CD4-positive, alpha-beta T cell treated with Interleukin-17A for 1 hour (primary cell): ENCODE data around the gene CYSTM1.

ENCODE experiments used
- DNase-seq: peaks from one replicate; pipeline ENCODE4 v3.0.0-alpha.2; 2020

CYSTM1 gene

GRCh38 chr5:140215276-140215675, 40.3 kb downstream of the CYSTM1 start:
- no peak for DNase-seq

DNA sequence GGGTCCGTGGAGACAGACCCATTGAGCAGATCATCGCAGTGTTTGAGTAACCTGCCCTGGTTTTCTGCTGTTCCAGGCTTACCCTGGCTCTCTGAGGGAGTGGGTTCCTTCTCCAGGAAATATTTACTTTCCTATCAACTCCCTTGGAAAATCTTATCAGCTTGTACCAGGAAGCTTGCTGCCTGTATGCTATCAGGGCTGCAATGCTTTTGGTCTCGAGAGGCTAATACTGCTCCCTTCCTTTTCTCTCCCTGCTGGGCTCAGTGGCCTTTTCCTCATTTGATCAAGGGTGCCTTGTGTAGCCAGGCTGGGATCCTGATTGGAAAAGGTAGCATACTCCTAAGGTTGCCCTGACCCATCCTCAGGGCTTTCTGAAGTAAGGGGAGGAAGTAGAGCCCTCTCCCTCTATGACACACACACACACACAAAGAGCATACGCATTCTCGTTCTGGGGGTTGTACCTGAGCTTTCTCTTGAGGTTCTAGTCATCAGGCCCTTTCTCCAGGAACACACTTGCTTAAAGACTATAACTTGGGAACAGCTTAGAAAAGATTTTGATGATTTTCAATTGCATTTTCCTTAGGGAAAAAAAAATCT, 41.6 kb downstream of the CYSTM1 start:
- no peak for DNase-seq

DNA sequence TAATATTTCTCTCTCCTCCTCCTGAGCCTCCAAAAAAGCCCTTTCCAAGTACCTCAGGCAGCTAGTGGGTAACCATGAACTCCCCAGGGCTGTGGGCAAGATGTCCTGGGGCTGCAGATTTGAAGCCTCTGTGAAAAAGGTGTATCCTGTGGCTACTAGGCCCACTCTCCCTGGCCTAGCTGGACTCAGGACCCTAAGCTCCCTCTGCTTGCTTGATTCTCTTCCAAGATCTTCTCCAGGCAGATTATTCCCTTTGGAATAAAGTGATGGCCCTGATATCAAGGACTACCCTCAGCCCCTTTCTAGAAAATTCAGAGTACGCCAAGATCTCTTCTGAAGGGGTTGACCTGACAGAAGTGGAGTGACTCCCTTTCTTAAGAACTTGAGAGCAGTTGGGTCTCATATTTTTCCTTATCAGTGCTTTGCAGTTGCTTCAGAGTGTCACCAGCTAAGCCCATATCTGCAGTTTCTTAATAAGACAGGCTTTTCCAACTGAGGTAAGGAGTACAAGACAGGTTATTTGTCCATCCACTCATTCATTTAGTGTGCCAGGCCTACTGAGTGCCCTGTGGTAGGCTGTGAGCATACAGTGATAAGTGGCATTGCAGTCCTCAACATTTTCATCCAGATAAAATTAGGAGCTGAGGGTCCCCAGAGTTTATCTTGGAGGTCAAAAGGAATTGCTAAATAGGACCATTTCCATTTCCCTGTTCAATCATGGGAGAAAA, 42.5 kb downstream of the CYSTM1 start:
- no peak for DNase-seq

GRCh38 chr5:140219068-140219991, 44.3 kb downstream of the CYSTM1 start:
- DNase-seq, result no peak

DNA sequence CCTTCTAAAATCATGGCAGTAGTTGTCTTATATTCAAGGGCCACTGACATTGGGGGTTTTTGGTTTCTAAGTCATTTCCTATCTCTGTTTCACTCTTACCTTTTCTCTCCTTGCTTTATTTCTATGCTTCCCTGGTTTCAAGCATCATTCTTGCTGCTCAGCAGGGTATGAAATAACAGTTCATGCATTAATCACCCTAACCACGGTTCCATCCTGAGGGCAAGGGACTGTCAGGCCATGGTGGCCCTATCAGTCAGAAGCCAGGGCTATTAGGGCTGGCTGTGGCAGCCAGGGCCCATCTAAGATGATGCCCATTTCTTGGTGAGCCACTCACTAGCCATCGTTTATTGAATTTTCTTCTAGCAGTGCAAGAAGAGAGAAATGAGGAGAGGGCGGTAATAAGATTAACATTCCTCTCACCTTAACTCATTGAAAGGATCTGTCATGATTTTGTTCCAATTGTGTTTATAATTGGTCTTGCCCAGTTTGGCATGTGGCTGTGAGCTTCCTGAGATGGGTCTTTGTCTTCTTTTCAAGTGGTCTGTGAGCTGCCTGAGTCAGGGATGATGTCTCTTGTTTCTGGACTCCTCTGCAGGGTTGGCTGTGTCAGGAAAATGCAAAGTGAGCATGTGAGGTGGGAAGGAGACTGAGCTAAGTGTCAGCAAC, 45.2 kb downstream of the CYSTM1 start:
- no peak for DNase-seq

- no peak for DNase-seq
Measured at GRCh38 chr5:140220698-140221064, 45.7 kb downstream of the CYSTM1 start.

GRCh38 chr5:140221697-140222223, 46.8 kb downstream of the CYSTM1 start:
- no peak for DNase-seq

- no peak for DNase-seq
Measured at GRCh38 chr5:140222416-140222815, 47.4 kb downstream of the CYSTM1 start.

DNA sequence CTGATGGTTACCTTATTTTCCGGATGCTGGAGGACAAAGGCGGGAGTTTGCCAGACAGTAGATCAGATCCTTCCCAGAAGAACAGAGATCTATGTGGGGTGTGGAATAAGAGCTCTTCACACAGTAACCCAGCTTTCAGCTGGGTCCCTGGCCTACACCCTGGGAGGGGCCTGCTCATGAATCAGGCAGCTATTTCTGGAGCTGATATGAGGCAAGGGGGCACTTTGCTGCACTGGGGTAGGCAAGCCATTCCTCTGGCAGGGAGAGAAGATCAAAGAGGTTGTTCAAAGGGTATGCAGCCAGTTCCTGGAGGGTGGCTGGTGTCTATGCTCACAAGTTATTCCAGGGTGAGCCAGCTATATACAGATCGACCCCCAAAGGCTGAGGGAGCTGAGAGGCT, 48.6 kb downstream of the CYSTM1 start:
- no peak for DNase-seq

DNA sequence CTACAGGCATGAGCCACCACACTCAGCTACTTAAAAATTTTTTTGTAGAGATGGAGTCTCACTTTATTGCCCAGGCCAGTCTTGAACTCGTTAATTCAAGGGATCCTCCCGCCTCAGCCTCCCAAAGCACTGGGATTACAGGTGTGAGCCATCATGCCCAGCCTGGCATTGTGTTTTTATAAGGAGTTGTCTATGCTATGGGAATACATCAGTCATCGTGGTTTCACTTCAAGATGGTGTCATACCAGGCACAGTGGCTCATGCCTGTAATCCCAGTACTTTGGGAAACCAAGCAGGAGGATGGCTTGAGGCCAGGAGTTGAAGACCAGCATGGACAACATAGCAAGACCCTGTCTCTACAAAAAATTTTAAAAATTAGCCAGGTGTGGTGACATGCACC, 49.7 kb downstream of the CYSTM1 start:
- no peak for DNase-seq

GRCh38 chr5:140225396-140225795, 50.4 kb downstream of the CYSTM1 start:
- DNase-seq, result no peak

- no peak for DNase-seq
Measured at GRCh38 chr5:140227046-140227445, 52.1 kb downstream of the CYSTM1 start.

- no peak for DNase-seq
Measured at GRCh38 chr5:140228364-140228837, 53.4 kb downstream of the CYSTM1 start.

DNA sequence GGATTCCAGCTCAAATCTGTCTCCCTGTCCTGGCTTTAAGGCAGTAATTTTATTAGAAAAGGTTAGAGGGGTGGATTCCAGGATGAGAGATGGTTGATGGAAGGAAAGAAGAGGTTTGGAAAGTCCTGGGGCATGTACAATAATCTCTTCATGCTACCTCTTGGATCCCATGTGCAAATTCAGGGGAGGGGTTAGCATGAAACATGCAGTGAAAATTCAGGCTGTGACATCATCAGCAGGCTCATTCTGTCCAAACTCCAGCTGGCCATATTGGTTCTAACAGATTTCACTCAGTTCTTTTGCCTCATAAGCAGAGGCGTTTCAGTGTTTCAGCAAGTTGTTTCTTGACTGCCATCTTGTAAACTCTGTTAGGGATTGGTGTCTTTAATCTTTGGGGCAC, 55.4 kb downstream of the CYSTM1 start:
- DNase-seq, result no peak

GRCh38 chr5:140232731-140233130, 57.7 kb downstream of the CYSTM1 start:
- DNase-seq, result no peak

DNA sequence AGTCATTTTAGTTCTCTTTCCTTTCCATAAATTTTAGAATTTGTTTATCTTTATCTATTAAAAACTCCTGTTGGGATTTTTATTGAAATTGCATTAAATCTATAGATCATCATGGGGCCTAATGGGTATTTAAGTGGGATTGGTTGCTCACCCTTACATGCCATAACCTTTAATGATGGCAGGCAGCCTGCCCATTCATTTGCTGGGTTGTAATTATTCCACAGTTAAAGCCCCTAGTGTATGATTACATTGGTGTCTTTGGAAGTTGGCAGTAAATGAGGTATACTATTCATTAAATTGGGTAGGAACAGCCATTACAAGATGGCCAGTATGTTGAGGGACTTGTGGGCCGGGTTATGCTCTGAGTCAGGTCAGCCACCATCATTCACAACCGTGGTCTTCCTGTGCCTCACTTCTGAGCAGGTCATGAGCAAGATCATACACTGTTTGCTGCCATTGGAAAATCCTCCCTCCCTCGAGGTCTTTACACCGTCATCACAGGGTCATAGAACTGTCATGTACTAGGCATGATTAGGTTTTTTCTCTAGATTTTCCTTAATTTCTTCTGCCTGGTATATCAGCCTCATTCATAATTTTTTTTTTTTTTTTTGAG, 59.5 kb downstream of the CYSTM1 start:
- DNase-seq, result no peak

GRCh38 chr5:140235791-140236551, 61.0 kb downstream of the CYSTM1 start:
- DNase-seq, result no peak

DNA sequence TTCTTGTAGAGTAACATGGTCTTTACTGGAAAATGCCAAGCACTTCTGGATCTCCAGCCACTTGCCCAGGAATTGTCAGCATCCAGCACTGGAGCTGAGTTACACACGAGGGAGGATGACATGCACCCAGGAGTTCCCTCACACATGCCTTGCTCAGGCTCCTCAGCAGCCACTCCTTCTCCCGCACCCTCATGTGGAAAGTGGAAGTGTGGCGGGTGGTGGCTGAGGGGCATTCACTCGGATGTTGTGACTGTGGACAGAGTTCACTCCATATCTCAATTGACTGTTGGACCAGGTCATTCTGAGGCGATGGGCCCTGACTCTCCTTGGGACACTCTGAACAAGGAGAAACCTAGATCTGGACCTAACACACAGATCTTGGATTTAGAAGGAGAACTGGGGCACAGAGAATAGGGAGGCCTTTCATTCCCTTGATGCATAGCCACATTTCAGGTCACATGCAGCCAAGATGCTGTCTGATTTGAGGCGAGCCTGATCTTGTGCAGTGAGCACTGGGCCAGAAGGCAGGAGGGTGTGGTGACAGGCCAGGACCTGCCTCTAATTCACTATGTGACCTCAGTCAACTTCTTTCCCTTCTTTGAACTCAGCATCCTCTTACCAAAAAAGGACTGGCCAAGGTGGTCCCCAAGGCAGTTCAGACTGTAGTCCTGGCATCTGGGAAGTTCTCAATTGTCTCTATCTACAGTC, 62.1 kb downstream of the CYSTM1 start:
- no peak for DNase-seq

- DNase-seq, result no peak
Measured at GRCh38 chr5:140238756-140239155, 63.8 kb downstream of the CYSTM1 start.

DNA sequence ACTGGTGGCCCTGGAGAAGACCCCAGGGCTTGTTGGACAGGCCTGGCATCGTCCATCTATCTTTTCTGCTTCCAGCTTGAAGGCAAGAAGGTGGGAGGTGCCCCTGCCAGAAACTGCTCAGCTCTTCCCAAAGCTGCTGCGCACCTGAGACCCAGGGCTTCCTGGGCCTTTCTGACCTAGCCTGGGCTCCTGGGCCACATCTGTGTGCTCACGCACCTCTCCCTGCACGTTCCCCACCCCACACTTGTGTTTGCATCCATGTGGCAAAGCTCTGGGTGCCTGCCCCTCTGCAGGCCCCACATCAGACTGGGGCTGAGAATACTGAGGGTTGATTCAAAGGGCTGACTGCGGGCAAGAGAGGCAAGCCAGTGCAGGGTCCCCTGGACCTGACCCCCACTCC, 64.5 kb downstream of the CYSTM1 start:
- DNase-seq, result no peak
